HG02973 (cell line): ENCODE data around the gene CDRT4.
A peak's percentile ranks its signal among the peaks of the same experiment; 100 is the strongest.
"Not testable (repeated sequence)": the region's sequence is repeated elsewhere in the genome, so short reads cannot be mapped to it uniquely, and the experiment has no call there.

Experiments
- ATAC-seq: cut with Tn5 transposase; IDR thresholded peaks from one replicate; pipeline ENCODE4 v1.9.1; 2021; ENCODE audit warnings: moderate library complexity; ENCODE audit not compliant: unreplicated experiment

CDRT4 gene

GRCh38 chr17:15467592-15467991 lies at the start of gene CDRT4:
CDRT4 (minus strand) TSS chr17:15467621; CDS start chr17:15440238, 27,383 bp downstream.
- ATAC-seq, result no peak

GRCh38 chr17:15516150-15516549 lies 48.7 kb upstream of the CDRT4 start:
- ATAC-seq, result no peak

- ATAC-seq, result no peak
These were observed 47.0 kb upstream of the CDRT4 start for GRCh38 chr17:15514469-15514868.

DNA sequence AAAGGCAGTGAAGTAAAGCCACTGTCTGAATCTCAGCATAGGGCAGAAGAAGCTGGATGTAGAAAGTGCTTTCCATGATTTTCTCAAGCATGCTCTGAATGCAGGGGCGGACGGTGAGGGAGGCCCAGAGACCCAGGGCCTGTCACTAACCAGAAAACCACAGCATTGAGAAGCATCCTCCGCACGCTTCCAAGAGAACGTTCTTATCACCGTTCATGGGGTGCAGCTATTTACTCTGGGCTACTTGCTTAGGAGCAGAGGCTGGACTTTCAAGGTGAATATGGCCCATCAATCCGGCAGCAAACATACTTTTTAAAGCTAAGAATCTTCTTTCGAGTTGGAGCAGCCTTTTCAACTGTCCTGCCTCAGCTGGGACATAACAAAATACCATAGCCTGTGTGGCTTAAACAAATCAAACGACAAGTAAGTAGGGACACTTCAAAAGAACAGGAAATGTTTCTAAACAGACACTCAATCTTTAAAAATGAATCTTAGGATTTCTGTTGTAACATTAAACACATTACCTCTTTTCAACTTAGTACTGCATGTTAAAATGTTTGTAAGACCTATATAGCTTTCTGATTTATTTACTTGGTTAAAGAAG lies 46.5 kb upstream of the CDRT4 start:
- no peak for ATAC-seq

GRCh38 chr17:15513058-15513791 lies 45.8 kb upstream of the CDRT4 start:
- ATAC-seq, result no peak

DNA sequence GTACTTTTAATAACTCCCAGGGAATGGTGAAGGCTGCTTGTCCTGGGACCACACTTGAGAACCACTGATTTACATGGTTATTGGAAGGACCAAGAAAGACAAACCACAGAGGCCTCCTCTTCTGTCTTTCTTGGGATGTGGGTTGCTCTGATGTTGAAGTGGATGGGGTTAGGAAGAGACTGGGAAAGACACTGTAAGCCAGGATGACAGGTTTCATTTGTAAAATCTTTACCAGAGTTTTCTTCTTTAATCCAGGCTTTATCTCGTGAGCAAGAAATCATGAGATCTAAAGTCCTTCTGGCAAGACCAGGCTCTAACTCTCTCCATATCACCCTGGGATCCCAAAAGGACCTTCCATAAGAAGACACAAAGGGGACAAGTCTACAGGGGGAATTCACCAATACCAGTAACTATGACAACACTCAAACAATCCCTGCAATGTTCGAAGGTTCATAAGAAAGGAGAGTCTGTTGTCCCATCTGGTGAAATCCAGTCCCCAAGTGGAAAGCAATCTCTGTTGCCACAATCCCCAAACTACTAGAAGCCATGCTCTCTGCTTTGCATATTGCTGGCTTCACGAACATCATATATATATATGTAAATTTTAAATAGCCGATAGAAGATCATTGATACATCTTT lies 44.8 kb upstream of the CDRT4 start:
- ATAC-seq, result no peak

DNA sequence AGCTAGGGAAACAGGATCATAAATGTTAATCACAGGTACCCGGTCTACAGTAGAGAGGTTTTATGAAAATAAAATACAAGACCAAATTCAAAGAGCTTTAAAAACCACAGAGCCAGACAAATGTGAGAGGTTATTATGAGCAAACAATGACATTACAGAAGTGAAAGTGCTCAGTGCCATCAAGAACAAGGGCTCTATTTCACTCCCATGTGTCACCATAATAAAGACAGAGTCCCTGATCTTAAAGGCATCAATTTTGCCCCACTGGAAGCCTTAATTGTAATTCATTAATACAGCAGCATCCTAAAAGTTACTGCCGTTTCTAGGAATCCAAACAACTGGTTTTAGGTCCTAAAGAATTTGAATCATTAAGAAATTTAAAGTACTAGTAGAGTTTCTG lies 43.7 kb upstream of the CDRT4 start:
- ATAC-seq, result no peak

DNA sequence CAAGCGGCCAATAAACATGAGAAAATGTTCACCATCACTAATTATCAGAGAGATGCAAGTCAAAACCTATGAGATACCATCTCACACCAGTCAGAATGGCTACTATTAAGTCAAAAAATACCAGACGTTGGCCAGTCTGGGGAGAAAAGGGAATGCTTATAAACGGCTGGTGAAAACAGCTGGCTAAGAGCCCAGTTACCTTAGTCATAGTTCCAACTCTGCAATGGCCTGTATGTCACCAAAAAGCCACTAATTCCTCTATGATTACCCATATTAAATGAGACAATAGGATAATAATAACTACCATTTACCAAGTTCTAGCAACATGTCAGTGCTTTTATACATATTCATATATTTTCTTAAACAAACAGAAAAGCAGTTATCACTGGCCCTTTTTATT lies 42.9 kb upstream of the CDRT4 start:
- ATAC-seq, result no peak

DNA sequence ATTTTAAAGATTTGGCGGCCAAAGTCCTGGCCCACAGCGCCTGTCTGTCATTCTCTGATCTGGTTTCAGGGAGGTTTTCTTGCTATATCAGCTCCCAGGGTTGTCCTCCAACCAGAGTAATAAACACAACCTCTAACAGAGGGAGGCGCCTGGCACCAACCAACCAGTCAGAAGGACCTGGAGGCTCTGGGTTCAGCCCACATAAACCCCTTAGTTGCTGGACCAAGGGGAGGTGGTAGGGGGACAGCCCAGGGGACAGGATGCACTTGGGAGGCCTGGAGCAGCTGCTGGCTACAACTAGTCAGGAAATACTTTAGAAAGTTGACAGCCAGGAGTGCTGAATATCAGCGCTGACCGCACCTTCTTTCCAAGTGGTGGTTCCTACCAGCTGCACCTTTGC lies 41.7 kb upstream of the CDRT4 start:
- no peak for ATAC-seq

DNA sequence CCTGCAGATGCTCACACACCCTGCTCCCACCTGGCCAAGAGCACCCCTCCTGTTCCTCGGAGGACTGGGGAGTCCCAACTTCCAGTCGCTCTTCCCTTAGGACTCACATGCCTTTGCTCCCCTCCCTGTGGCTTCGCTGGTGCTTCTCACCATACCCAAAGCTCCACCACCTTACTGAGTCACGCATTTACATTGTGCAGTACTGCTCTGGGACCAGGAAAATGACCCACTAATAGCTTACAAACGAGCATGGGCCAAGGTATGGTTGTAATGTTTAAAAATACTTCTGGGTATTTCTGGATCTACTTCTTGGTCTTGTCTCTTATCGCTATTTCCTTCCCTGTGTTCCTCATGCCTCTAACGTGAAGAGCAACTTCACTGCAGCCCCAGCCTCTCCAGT lies 41.0 kb upstream of the CDRT4 start:
- no peak for ATAC-seq

DNA sequence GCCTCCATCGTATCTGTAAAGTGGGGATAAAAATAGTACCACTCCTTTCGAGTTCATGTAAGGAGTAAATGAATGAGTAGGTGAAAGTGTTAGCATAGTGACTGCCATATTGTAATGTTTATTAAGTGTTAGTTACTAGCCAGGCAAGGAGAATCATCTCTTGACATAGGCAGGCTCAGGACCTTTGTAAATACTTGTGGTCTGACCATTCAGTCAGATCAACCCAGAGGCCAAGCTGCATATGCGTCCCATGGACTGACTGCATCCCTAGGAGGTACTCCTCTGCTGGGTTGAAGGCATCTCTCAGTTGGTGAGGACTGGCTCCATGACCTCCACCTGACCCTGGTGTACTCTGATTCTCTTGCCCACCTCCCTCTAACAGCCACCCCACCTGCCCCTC lies 40.5 kb upstream of the CDRT4 start:
- no peak for ATAC-seq

DNA sequence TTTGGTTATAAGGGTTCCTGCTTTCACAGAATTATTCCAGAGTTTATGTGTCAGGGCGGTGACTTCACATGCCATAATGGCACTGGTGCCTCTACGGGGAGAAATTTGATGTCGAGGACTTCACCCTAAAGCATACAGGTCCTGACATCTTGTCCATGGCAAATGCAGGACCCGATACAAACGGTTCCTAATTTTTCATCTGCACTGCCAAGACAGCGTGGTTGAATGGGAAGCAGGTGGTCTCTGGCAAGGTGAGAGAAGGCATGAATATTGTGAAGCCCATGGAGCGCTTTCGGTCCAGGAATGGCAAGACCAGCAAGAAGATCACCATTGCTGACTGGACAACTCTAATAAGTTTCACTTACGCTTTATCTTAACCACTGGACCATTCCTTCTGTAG lies 39.6 kb upstream of the CDRT4 start:
- ATAC-seq, result no peak

DNA sequence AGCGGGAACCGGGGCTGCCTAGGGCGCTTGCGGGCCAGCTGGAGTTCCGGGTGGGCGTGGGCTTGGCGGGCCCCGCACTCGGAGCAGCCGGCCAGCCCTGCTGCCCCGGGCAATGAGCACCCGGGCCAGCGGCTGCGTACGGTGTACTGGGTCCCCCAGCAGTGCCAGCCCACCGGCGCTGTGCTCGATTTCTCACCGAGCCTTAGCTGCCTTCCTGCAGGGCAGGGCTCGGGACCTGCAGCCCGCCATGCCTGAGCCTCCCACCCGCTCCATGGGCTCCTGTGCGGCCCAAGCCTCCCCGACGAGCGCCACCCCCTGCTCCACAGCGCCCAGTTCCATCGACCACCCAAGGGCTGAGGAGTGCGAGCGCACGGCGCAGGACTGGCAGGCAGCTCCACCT lies 38.3 kb upstream of the CDRT4 start:
- not testable (repeated sequence) for ATAC-seq

GRCh38 chr17:15503731-15504130 lies 36.3 kb upstream of the CDRT4 start:
- no peak for ATAC-seq

- ATAC-seq, result peak; percentile 88
These were observed 35.1 kb upstream of the CDRT4 start for GRCh38 chr17:15502369-15503112.

DNA sequence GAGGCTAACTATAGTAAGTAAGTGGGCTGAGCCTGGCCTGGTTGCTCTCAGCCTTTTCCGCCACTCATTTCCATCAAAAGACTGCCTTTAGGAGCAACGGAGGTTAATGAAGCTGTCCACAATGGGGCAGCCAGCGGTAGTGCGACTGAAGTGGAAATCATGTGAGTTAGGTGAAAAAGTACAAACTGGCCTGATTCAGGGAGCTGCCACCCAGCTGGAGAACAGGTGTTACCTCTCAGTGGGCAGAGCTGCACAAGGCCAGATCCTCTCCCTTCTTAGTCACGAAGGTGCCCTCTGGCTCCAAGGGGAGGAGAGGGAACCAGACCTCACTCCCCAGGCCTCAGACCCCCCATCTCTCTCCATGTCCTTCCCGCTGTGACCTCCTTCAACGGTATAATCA lies 34.4 kb upstream of the CDRT4 start:
- no peak for ATAC-seq

DNA sequence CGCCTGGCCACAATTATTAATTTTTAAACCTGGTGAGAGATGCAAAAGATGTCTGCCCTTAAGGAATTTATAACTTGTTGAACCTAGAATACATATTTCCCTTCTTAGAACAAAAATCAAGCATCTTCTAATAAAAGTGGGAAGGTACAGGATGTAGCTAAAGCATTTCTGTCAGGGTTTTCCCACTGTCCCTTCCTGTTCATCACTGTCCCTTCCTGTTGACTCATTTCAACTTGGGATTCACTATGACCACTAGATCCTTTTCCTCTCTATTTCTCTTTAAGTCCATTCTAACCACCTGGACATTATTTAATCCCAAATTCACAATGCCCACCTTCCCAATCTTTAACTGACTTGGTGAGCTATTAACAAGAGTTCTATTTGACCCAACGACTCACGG lies 33.9 kb upstream of the CDRT4 start:
- no peak for ATAC-seq

DNA sequence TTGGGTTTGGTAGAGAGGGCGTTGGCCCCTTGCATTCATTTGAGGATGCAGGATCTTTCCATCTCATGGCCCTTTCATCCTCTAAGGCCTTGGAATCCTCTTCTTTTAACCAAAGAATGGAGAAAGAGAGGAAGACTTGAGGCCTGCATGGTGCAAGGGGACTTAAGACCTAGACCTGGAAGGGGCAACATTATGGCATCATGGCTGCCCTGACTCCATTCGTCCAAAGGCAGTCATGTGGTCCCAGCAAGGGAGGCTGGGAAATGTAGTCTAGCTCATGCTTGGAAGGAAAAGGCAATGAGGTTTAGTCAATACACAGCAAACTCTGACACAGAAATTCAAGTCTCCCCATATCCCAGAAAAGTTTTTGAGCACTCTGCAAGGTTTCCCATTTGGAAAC lies 30.7 kb upstream of the CDRT4 start:
- ATAC-seq, result no peak

- no peak for ATAC-seq
These were observed 29.6 kb upstream of the CDRT4 start for GRCh38 chr17:15496735-15497670.

GRCh38 chr17:15494821-15495220 lies 27.4 kb upstream of the CDRT4 start:
- no peak for ATAC-seq

DNA sequence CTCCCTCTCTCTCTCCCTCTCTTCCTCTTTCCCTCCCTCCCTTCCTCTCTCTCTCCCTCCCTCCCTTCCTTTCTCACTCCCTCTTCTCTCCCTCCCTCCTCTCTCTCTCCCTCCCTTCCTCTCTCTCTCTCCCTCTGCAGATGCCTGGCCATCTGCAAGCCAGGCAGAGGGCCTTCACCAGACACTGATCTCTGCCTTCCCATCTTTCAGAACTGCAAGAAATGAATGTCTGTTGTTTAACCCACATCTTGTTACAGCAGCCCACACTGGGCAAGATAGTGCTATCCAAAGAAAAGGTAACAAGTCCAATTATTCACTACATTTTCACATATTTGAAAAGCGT lies 26.2 kb upstream of the CDRT4 start:
- ATAC-seq, result no peak
